Transverse colon (tissue), 4 donors: ENCODE data around the gene DDX42. TPM values are rescaled to one million over a fixed set of nuclear protein-coding genes. Genes with fewer than 3 reads are reported as not detected.

Experiments
- DNase-seq: peaks from one replicate; pipeline ENCODE4 v3.0.0-alpha.2; 2019
- H3K27ac ChIP-seq, 4 donors: fragments of 200-600 bp; sonication (generic); 2 replicates each; pipeline ENCODE4 v1.5.1; 2016 to 2018; ENCODE audit warnings: inconsistent platforms in 4 of 4
- H3K27me3 ChIP-seq: fragments of 200-600 bp; sonication (generic); 2 replicates; pipeline ENCODE4 v1.5.1; 2017; ENCODE audit warnings: inconsistent platforms
- H3K36me3 ChIP-seq, 4 donors: fragments of 200-600 bp; sonication (generic); 2 replicates each; pipeline ENCODE4 v1.5.1; 2017 to 2019; ENCODE audit warnings: inconsistent platforms in 4 of 4
- H3K4me1 ChIP-seq, 4 donors: fragments of 200-600 bp; sonication (generic); 2 replicates each; pipeline ENCODE4 v1.5.1; 2017 to 2020; ENCODE audit warnings: inconsistent platforms in 4 of 4
- H3K4me3 ChIP-seq, 4 donors: fragments of 200-600 bp; sonication (generic); 1 replicate in 1 of 4; 2 replicates in 3 of 4; pipeline versions ENCODE4 v1.5.1 to v1.6.1; 2017 to 2019; ENCODE audit warnings: inconsistent platforms in 4 of 4
- H3K9me3 ChIP-seq, 2 donors: fragments of 200-600 bp; sonication (generic); 2 replicates each; pipeline ENCODE4 v1.5.1; 2017 to 2019; ENCODE audit warnings: inconsistent platforms in 2 of 2
- EP300 ChIP-seq: sonication (generic); formaldehyde crosslinking; IDR thresholded peaks from one replicate; pipeline ENCODE4 v1.6.1; 2017; ENCODE audit warnings: antibody characterized with exemption, low read depth
- POLR2A ChIP-seq: fragments of 450-650 bp; IDR thresholded peaks from one replicate; pipeline ENCODE4 v1.6.1; 2016; ENCODE audit warnings: antibody characterized with exemption, mild to moderate bottlenecking, moderate library complexity
- POLR2AphosphoS5 ChIP-seq, 3 donors: sonication (generic); formaldehyde crosslinking; IDR thresholded peaks; one replicate each; pipeline ENCODE4 v1.6.1; 2016; ENCODE audit warnings: antibody characterized with exemption in 3 of 3
- WGBS, 2 donors: methylation state at CpG; one replicate each; pipeline ENCODE4 v1.1.5; 2018; ENCODE audit warnings: low coverage in 1 of 2; 5-methylcytosine and 5-hydroxymethylcytosine counted together
- in situ Hi-C, 4 donors: fragments of 200-750 bp; cut with MboI; loops; one replicate each; pipeline versions ENCODE4 v1.15.0 to v1.15.1; 2017; ENCODE audit warnings: low sequenced_read_pairs in 3 of 4, low pct_ligation_motif_present in 1 of 4, low pct_unique_long_range_greater_than_20kb in 1 of 4
- intact Hi-C: fragments of 100-400 bp; cut with DNase I; formaldehyde crosslinking; loops from one replicate; pipeline ENCODE4 v1.15.1; 2023; ENCODE audit warnings: low total_unique reads
- total RNA-seq, 4 donors: library from RNA; depleted of rRNA; stranded (reverse); fragments of >200 nt; gene quantifications; one replicate each; pipeline ENCODE4 v1.1.0, GENCODE V29; 2016
- TF ChIP-seq, protein P1 (sequence below), 5 experiments: fragments of 200-600 bp in 3 of 5; fragments of 450-650 bp in 2 of 5; sonication (generic) in 3 of 5; IDR thresholded peaks; 1 replicate in 2 of 5; 2 replicates in 3 of 5; pipeline ENCODE4 v1.5.1; 2016 to 2017; ENCODE audit warnings: antibody characterized with exemption in 5 of 5, inconsistent platforms in 3 of 5, mild to moderate bottlenecking in 2 of 5, moderate library complexity in 1 of 5

Gene DDX42
- total RNA-seq, 4 donors from 2014 or later: 71.8 to 129 (median 99.4) TPM

DNA sequence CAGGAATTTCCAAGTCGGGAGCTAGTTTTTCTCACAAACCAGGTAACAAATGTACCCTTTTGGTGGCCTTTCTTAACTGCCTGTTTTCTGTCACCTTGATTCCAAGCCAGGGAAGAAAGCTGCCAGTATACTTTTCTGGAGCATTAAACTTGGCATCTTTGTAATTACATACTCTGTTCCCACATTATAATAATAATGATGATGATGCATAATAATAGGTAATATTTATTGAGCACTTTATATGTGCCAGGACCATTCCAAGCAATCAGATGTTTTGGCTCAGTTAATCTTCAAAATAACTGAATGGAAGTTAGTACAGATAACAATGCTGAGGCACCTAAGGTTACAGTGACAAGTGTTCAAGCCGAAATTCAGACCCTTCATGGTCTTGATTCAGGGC, 42.2 kb downstream of the DDX42 start:
- Histone ChIP-seq H3K27ac (no peak overlapping the region), H3K9me3 (no peaks in the 10 kb centered on the region), H3K4me3 (no peak overlapping the region), H3K36me3 (peaks cover 0 to 89% (median 44%) of the 10 kb centered on the region in 4 donors), H3K27me3 (no peaks in the 10 kb centered on the region), H3K4me1 (no peaks in the 10 kb centered on the region)
- WGBS, 2 donors: 82 to 91% methylated on average over 1 to 2 of the region's 2 CpGs
- TF ChIP-seq, protein P1, sequence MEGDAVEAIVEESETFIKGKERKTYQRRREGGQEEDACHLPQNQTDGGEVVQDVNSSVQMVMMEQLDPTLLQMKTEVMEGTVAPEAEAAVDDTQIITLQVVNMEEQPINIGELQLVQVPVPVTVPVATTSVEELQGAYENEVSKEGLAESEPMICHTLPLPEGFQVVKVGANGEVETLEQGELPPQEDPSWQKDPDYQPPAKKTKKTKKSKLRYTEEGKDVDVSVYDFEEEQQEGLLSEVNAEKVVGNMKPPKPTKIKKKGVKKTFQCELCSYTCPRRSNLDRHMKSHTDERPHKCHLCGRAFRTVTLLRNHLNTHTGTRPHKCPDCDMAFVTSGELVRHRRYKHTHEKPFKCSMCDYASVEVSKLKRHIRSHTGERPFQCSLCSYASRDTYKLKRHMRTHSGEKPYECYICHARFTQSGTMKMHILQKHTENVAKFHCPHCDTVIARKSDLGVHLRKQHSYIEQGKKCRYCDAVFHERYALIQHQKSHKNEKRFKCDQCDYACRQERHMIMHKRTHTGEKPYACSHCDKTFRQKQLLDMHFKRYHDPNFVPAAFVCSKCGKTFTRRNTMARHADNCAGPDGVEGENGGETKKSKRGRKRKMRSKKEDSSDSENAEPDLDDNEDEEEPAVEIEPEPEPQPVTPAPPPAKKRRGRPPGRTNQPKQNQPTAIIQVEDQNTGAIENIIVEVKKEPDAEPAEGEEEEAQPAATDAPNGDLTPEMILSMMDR (IDR thresholded peaks at IDR 0.05): no peak
- TF ChIP-seq POLR2AphosphoS5 (IDR thresholded peaks at IDR 0.05) (no peak), EP300 (no peak), POLR2A (no peak)
- intact Hi-C loops (no loop called here), in situ Hi-C loops (no loop called here)
- DNase-seq: no peak

DNA sequence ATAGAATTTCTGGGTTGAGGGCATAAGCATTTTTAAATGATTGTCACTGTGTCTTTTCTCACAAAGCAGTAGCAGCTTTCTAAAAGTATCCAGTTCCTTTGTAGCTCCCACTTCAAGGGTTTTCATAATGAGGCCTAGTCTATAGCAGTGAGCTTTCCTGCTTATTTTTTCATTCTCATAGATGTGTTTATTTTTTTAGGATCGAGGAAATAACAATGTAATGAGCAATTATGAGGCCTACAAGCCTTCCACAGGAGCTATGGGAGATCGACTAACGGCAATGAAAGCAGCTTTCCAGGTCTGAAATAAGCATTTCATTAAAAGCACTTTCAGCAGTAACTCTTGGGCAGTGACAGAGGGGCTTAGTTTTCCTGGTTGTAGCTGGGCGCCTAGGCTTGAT, 42.7 kb downstream of the DDX42 start:
- no peak for TF ChIP-seq EP300
- TF ChIP-seq POLR2A: no peak
- no peak for TF ChIP-seq POLR2AphosphoS5 (IDR thresholded peaks at IDR 0.05)
- TF ChIP-seq, protein P1 (IDR thresholded peaks at IDR 0.05): no peak
- peaks cover 0 to 88% (median 43%) of the 10 kb centered on the region in 4 donors for H3K36me3 ChIP-seq
- intact Hi-C loops (no loop called here), in situ Hi-C loops (no loop called here)
- WGBS, 2 donors: 86 to 97% methylated on average over 4 of the region's 4 CpGs
- H3K9me3 ChIP-seq: no peaks in the 10 kb centered on the region
- H3K4me1 ChIP-seq: no peaks in the 10 kb centered on the region
- no peaks in the 10 kb centered on the region for H3K27me3 ChIP-seq
- no peak for DNase-seq
- no peak overlapping the region for H3K27ac ChIP-seq
- H3K4me3 ChIP-seq: no peak overlapping the region

DNA sequence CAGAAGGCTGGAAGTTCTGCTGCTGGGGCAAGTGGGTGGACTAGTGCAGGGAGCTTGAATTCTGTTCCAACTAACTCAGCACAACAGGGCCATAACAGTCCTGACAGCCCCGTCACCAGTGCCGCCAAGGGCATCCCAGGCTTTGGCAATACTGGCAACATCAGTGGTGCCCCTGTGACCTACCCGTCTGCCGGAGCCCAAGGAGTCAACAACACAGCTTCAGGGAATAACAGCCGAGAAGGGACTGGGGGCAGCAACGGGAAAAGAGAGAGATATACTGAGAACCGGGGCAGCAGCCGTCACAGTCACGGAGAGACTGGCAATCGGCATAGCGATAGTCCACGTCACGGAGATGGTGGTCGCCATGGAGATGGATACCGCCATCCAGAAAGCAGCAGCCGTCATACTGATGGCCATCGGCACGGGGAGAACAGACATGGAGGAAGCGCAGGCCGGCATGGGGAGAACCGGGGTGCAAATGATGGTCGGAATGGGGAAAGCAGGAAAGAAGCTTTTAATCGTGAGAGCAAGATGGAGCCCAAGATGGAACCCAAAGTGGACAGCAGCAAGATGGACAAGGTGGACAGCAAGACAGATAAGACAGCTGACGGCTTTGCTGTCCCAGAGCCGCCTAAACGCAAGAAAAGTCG, 43.9 kb downstream of the DDX42 start:
- Histone ChIP-seq H3K9me3 (no peaks in the 10 kb centered on the region), H3K4me3 (no peak overlapping the region), H3K27me3 (no peaks in the 10 kb centered on the region), H3K36me3 (peaks cover 0 to 87% (median 41%) of the 10 kb centered on the region in 4 donors), H3K27ac (no peak overlapping the region), H3K4me1 (no peaks in the 10 kb centered on the region)
- WGBS, 2 donors: 95 to 96% methylated on average over 4 to 27 of the region's 27 CpGs
- intact Hi-C loops (no loop called here), in situ Hi-C loops (no loop called here)
- DNase-seq: no peak
- TF ChIP-seq EP300 (no peak), POLR2AphosphoS5 (IDR thresholded peaks at IDR 0.05) (no peak), POLR2A (no peak)
- TF ChIP-seq, protein P1 (IDR thresholded peaks at IDR 0.05): no peak

DNA sequence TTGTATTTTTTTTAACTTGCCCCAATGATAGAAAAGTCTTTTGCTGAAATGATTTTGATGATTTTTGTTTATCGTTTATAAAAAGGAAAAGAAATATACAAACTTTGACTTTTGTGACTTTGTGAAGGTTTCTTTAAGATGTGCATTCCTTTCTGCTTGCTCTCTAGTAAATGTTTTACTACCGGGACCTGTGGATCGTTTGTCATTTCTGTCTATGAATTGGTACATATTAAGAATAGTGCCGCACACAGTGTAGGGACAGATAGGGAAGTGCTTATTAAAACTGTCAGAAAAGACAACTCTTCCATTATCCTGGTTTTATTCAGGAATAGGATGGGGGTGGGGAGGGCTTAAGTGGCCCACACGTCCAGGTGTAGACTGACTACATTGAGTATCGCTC, 45.2 kb downstream of the DDX42 start:
- Histone ChIP-seq H3K27me3 (no peaks in the 10 kb centered on the region), H3K36me3 (peaks cover 0 to 86% (median 41%) of the 10 kb centered on the region in 4 donors), H3K4me3 (no peak overlapping the region), H3K27ac (no peak overlapping the region), H3K9me3 (no peaks in the 10 kb centered on the region), H3K4me1 (no peaks in the 10 kb centered on the region)
- intact Hi-C loops: no loop called here
- TF ChIP-seq, protein P1 (IDR thresholded peaks at IDR 0.05): no peak
- TF ChIP-seq POLR2AphosphoS5 (IDR thresholded peaks at IDR 0.05) (no peak), POLR2A (no peak), EP300 (no peak)
- DNase-seq: no peak
- WGBS, 2 donors: 50 to 55% methylated on average over 4 to 6 of the region's 6 CpGs
- in situ Hi-C loops: no loop called here
